Measurements from ENCODE around the gene PLA2G2E.
A peak's percentile ranks its signal among the peaks of the same experiment; 100 is the strongest.

PLA2G2E gene

GRCh38 chr1:19963636-19964035 lies 40.2 kb upstream of the PLA2G2E start:
- in situ Hi-C loops (cut with HindIII; ENCODE audit: low pct_ligation_motif_present, low sequenced_read_pairs), result no loop called here
- no peaks in the 10 kb centered on the region for H3K36me3 ChIP-seq (replicated peaks)
- no peak for DNase-seq
- no peak overlapping the region for H3K27ac ChIP-seq
- no peak for TF ChIP-seq CTCF (IDR thresholded peaks at IDR 0.05; ENCODE audit: low read depth, low read length, missing control alignments)
- H3K27me3 ChIP-seq (replicated peaks), result no peaks in the 10 kb centered on the region
- H3K4me3 ChIP-seq (ENCODE audit: low read depth, low read length), result no peak overlapping the region

GRCh38 chr1:19960591-19960990 lies 37.2 kb upstream of the PLA2G2E start:
- H3K27ac ChIP-seq, result no peak overlapping the region
- in situ Hi-C loops (cut with HindIII; ENCODE audit: low pct_ligation_motif_present, low sequenced_read_pairs), result no loop called here
- H3K27me3 ChIP-seq (replicated peaks), result no peaks in the 10 kb centered on the region
- H3K4me3 ChIP-seq (ENCODE audit: low read depth, low read length), result no peak overlapping the region
- no peaks in the 10 kb centered on the region for H3K36me3 ChIP-seq (replicated peaks)
- no peak for TF ChIP-seq CTCF (IDR thresholded peaks at IDR 0.05; ENCODE audit: low read depth, low read length, missing control alignments)
- no peak for DNase-seq

GRCh38 chr1:19957779-19958178 lies 34.4 kb upstream of the PLA2G2E start:
- Histone ChIP-seq H3K36me3 (replicated peaks) (no peaks in the 10 kb centered on the region), H3K4me3 (ENCODE audit: low read depth, low read length) (no peak overlapping the region), H3K27me3 (replicated peaks) (no peaks in the 10 kb centered on the region), H3K27ac (no peak overlapping the region)
- peak; percentile 42 for TF ChIP-seq CTCF (IDR thresholded peaks at IDR 0.05; ENCODE audit: low read depth, low read length, missing control alignments)
- in situ Hi-C loops (cut with HindIII; ENCODE audit: low pct_ligation_motif_present, low sequenced_read_pairs), result no loop called here
- DNase-seq, result no peak

- DNase-seq, result no peak
- in situ Hi-C loops (cut with HindIII; ENCODE audit: low pct_ligation_motif_present, low sequenced_read_pairs), result no loop called here
- TF ChIP-seq CTCF (IDR thresholded peaks at IDR 0.05; ENCODE audit: low read depth, low read length, missing control alignments), result no peak
- H3K4me3 ChIP-seq (ENCODE audit: low read depth, low read length), result no peak overlapping the region
- H3K36me3 ChIP-seq (replicated peaks), result no peaks in the 10 kb centered on the region
- H3K27ac ChIP-seq, result no peak overlapping the region
- no peaks in the 10 kb centered on the region for H3K27me3 ChIP-seq (replicated peaks)
Observed at GRCh38 chr1:19955534-19956170, 32.2 kb upstream of the PLA2G2E start.

- H3K27me3 ChIP-seq (replicated peaks), result no peaks in the 10 kb centered on the region
- no peak overlapping the region for H3K4me3 ChIP-seq (ENCODE audit: low read depth, low read length)
- DNase-seq, result no peak
- H3K27ac ChIP-seq, result no peak overlapping the region
- no peak for TF ChIP-seq CTCF (IDR thresholded peaks at IDR 0.05; ENCODE audit: low read depth, low read length, missing control alignments)
- no peaks in the 10 kb centered on the region for H3K36me3 ChIP-seq (replicated peaks)
- in situ Hi-C loops (cut with HindIII; ENCODE audit: low pct_ligation_motif_present, low sequenced_read_pairs), result no loop called here
Observed at GRCh38 chr1:19954059-19954458, 30.6 kb upstream of the PLA2G2E start.

GRCh38 chr1:19949016-19949415 lies 25.6 kb upstream of the PLA2G2E start:
- H3K36me3 ChIP-seq (replicated peaks), result no peaks in the 10 kb centered on the region
- no peaks in the 10 kb centered on the region for H3K27me3 ChIP-seq (replicated peaks)
- no peak overlapping the region for H3K27ac ChIP-seq
- TF ChIP-seq CTCF (IDR thresholded peaks at IDR 0.05; ENCODE audit: low read depth, low read length, missing control alignments), result no peak
- in situ Hi-C loops (cut with HindIII; ENCODE audit: low pct_ligation_motif_present, low sequenced_read_pairs), result no loop called here
- no peak overlapping the region for H3K4me3 ChIP-seq (ENCODE audit: low read depth, low read length)
- peak; percentile 59 for DNase-seq
